ENCODE measurements around the gene CYP11A1.

CYP11A1 gene

DNA sequence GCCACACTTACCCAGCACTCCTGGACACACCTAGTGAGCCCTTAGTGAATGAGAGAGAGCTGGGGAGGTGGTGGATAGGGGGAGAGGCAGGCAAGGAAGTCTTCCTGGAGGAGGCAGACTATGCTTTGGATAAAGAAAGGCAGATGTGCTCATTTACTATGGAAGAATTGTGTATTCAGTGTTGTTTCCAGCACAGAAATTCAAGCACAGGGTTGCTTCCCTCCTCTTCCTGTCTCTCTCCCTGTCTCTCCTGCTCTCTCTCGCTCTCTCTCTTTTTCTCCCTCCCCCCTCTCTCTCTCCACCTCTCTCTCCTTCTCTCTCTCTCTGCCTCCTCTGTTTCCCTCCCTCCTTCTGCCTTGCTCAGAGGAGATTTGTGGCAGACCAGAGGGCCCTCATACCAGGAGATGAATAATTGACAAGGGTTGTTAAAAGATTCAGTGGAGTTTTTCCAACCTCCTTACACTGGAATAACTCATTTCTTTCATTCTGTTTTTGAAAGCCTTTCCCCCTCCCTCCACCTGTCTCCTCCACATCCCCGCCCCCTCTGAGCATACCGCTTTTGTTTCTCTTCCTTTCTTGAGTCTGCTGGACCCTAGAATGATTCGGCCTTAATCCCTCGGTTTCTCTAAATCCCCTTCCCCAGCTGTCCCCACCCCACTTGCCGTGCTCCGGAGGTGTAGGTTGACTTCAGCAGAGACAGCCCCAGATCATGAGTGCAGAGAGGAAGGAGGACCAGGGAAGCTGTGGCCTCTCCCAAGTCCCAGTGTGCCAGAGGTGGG lies 65.7 kb downstream of the CYP11A1 start:
- Histone ChIP-seq H2AFZ (ENCODE audit: low read length) (no peak overlapping the region), H3K4me1 (ENCODE audit: insufficient read depth, low read length, poor library complexity, severe bottlenecking) (peaks cover 22% of the 10 kb centered on the region), H3K9me3 (ENCODE audit: insufficient read depth, low read depth, low read length) (no peaks in the 10 kb centered on the region), H3K27me3 (ENCODE audit: insufficient read depth, low read length, poor library complexity, severe bottlenecking) (no peaks in the 10 kb centered on the region), H3K36me3 (ENCODE audit: insufficient read depth, low read length) (no peaks in the 10 kb centered on the region), H3F3A (ENCODE audit: low read depth) (no peaks in the 10 kb centered on the region), H3K4me2 (ENCODE audit: low read depth, low read length, poor library complexity, severe bottlenecking) (no peak overlapping the region), H3K79me2 (ENCODE audit: insufficient read depth, low read length) (no peaks in the 10 kb centered on the region), H3K9me2 (replicated peaks; ENCODE audit: low read depth, low read length) (no peaks in the 10 kb centered on the region), H3K4me3 (ENCODE audit: low read length, poor library complexity, severe bottlenecking) (no peak overlapping the region), H4K20me1 (ENCODE audit: insufficient read depth, low read length, poor library complexity, severe bottlenecking) (no peaks in the 10 kb centered on the region), H3K9ac (ENCODE audit: low read depth, low read length, poor library complexity, severe bottlenecking) (no peak overlapping the region)
- no peak for TF ChIP-seq EZH2phosphoT487 (IDR thresholded peaks at IDR 0.05; ENCODE audit: borderline replicate concordance)
- TF ChIP-seq, protein P1, sequence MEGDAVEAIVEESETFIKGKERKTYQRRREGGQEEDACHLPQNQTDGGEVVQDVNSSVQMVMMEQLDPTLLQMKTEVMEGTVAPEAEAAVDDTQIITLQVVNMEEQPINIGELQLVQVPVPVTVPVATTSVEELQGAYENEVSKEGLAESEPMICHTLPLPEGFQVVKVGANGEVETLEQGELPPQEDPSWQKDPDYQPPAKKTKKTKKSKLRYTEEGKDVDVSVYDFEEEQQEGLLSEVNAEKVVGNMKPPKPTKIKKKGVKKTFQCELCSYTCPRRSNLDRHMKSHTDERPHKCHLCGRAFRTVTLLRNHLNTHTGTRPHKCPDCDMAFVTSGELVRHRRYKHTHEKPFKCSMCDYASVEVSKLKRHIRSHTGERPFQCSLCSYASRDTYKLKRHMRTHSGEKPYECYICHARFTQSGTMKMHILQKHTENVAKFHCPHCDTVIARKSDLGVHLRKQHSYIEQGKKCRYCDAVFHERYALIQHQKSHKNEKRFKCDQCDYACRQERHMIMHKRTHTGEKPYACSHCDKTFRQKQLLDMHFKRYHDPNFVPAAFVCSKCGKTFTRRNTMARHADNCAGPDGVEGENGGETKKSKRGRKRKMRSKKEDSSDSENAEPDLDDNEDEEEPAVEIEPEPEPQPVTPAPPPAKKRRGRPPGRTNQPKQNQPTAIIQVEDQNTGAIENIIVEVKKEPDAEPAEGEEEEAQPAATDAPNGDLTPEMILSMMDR (conservative IDR thresholded peaks at IDR 0.05; ENCODE audit: low read length): no peak

DNA sequence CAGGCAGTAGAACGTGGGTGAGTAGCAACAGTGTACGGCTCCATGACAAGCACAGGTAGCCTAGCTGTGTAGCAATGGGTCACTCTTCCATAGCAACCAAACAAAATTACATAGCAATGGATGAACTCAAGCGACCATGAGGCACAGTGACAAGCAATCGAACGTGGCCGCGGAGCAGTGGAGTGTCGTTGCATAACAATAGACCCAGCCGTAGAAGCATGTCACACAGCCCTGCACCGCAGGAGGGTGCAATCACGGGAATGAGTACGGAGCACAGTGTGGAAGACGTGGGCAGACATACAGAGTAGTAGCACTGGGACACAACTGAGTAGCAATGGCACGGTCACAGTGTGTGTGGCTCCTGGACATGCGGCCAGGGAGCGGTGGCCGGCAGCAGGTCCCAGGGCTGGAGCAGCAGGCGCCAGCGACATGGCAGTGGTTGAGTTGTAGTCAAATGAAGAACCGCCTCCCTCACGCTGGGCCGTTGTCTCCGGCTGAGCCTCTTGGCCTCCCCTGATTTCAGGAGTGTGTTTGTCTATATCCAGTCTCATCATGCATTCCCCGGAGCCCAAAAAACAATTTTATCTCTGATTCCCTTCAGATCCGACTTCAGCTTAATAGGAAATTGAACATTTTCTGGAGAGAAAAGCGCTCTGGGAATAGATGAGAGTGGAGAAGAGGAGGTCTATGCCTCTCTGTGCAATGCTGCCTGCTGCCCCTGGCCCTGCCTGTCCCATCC lies 67.2 kb downstream of the CYP11A1 start:
- no peaks in the 10 kb centered on the region for H3K9me2 ChIP-seq (replicated peaks; ENCODE audit: low read depth, low read length)
- H3K79me2 ChIP-seq (ENCODE audit: insufficient read depth, low read length): no peaks in the 10 kb centered on the region
- peaks cover 18% of the 10 kb centered on the region for H3K4me1 ChIP-seq (ENCODE audit: insufficient read depth, low read length, poor library complexity, severe bottlenecking)
- no peaks in the 10 kb centered on the region for H3K36me3 ChIP-seq (ENCODE audit: insufficient read depth, low read length)
- no peaks in the 10 kb centered on the region for H3F3A ChIP-seq (ENCODE audit: low read depth)
- H4K20me1 ChIP-seq (ENCODE audit: insufficient read depth, low read length, poor library complexity, severe bottlenecking): no peaks in the 10 kb centered on the region
- no peak overlapping the region for H3K9ac ChIP-seq (ENCODE audit: low read depth, low read length, poor library complexity, severe bottlenecking)
- no peak overlapping the region for H3K4me3 ChIP-seq (ENCODE audit: low read length, poor library complexity, severe bottlenecking)
- no peaks in the 10 kb centered on the region for H3K27me3 ChIP-seq (ENCODE audit: insufficient read depth, low read length, poor library complexity, severe bottlenecking)
- H3K4me2 ChIP-seq (ENCODE audit: low read depth, low read length, poor library complexity, severe bottlenecking): no peak overlapping the region
- no peaks in the 10 kb centered on the region for H3K9me3 ChIP-seq (ENCODE audit: insufficient read depth, low read depth, low read length)
- TF ChIP-seq EZH2phosphoT487 (IDR thresholded peaks at IDR 0.05; ENCODE audit: borderline replicate concordance): no peak
- TF ChIP-seq, protein P1 (conservative IDR thresholded peaks at IDR 0.05; ENCODE audit: low read length): no peak
- H2AFZ ChIP-seq (ENCODE audit: low read length): no peak overlapping the region

DNA sequence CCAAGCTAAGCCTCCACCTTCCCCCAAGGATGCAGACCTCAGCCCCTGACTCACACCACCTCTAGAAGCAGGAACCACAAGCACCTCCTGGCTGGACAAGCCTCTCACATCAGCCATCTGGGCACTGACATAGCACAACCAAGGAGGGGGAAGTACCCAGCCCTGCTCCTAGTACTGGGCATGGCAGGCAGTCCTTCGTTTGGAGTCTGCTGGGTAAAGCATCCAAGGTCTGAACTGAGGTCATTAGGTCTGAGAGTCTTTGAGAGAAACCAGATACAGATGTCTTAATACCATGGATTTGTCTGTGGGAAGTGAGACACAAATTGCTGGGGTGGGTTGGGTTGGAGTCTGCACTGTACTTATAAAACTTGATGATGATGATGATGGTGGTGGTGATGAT lies 69.6 kb downstream of the CYP11A1 start:
- TF ChIP-seq, protein P1 (conservative IDR thresholded peaks at IDR 0.05; ENCODE audit: low read length): no peak
- TF ChIP-seq EZH2phosphoT487 (IDR thresholded peaks at IDR 0.05; ENCODE audit: borderline replicate concordance): no peak
- H2AFZ ChIP-seq (ENCODE audit: low read length): no peak overlapping the region
- H3K4me1 ChIP-seq (ENCODE audit: insufficient read depth, low read length, poor library complexity, severe bottlenecking): peaks cover 14% of the 10 kb centered on the region
- no peak overlapping the region for H3K9ac ChIP-seq (ENCODE audit: low read depth, low read length, poor library complexity, severe bottlenecking)
- H3K4me3 ChIP-seq (ENCODE audit: low read length, poor library complexity, severe bottlenecking): no peak overlapping the region
- no peak overlapping the region for H3K4me2 ChIP-seq (ENCODE audit: low read depth, low read length, poor library complexity, severe bottlenecking)
- no peaks in the 10 kb centered on the region for H3K9me2 ChIP-seq (replicated peaks; ENCODE audit: low read depth, low read length)
- no peaks in the 10 kb centered on the region for H3K9me3 ChIP-seq (ENCODE audit: insufficient read depth, low read depth, low read length)
- H4K20me1 ChIP-seq (ENCODE audit: insufficient read depth, low read length, poor library complexity, severe bottlenecking): no peaks in the 10 kb centered on the region
- H3K36me3 ChIP-seq (ENCODE audit: insufficient read depth, low read length): no peaks in the 10 kb centered on the region
- no peaks in the 10 kb centered on the region for H3F3A ChIP-seq (ENCODE audit: low read depth)
- H3K27me3 ChIP-seq (ENCODE audit: insufficient read depth, low read length, poor library complexity, severe bottlenecking): no peaks in the 10 kb centered on the region
- H3K79me2 ChIP-seq (ENCODE audit: insufficient read depth, low read length): no peaks in the 10 kb centered on the region
